ENCODE data around the gene PCNX1.
"Not testable (repeated sequence)": the region's sequence is repeated elsewhere in the genome, so short reads cannot be mapped to it uniquely, and the experiment has no call there.

The PCNX1 gene

GRCh38 chr14:71133296-71133695, 226.0 kb downstream of the PCNX1 start:
- no peak for FAIRE-seq

- FAIRE-seq = no peak
Measured at GRCh38 chr14:71135496-71135895, 228.2 kb downstream of the PCNX1 start.

DNA sequence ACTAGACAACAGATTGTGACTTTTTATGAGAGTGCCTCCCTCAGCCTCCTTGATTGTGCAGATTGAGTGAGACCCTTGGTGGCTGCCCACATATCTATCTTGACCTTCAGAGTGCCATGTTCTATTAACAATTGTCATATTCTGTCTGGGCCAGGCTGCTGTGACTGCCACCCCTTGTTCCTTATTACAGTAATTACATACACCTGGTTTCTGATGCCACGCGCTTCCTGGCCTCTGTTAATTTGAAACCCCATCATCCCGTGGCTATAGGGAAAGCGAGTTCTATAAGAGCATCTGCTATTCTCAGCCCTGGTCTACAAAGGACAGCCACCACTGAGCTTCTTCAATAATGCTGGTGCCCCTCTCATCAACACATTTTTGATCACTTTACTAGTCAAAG, 228.7 kb downstream of the PCNX1 start:
- no peak for FAIRE-seq

DNA sequence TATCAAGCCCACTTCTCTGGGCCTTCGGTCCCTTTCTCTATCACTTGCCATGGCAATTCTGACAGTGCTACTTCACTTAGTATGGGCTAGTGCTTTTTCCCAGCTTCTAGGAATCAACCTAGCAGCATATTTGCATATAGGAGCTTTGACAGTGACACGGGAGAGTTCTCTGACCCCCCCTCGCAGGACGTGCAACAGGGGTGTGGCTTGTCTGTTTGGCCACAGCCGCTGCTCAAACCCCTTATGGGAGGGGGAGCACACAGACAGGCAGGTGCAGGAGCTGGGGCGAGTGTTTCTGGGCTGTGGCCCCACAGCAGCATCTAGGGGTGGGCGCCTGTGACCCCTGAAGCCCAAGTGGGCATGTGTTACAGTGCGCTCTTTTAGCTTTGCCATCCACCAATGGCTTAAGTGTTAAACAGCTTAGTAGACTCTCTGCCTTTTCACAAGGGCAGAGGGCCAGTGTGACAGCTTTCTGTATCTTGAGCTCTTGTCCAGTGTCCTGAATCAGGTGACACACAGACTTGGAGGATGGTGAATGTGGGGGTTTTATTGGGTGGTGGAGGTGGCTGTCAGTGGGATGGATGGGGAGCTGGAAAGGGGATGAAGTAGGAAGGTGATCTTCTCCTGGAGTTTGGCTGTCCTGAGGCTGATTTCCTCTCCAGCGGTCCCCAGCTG, 229.3 kb downstream of the PCNX1 start:
- FAIRE-seq = no peak

GRCh38 chr14:71137536-71138447, 230.5 kb downstream of the PCNX1 start:
- FAIRE-seq = no peak

DNA sequence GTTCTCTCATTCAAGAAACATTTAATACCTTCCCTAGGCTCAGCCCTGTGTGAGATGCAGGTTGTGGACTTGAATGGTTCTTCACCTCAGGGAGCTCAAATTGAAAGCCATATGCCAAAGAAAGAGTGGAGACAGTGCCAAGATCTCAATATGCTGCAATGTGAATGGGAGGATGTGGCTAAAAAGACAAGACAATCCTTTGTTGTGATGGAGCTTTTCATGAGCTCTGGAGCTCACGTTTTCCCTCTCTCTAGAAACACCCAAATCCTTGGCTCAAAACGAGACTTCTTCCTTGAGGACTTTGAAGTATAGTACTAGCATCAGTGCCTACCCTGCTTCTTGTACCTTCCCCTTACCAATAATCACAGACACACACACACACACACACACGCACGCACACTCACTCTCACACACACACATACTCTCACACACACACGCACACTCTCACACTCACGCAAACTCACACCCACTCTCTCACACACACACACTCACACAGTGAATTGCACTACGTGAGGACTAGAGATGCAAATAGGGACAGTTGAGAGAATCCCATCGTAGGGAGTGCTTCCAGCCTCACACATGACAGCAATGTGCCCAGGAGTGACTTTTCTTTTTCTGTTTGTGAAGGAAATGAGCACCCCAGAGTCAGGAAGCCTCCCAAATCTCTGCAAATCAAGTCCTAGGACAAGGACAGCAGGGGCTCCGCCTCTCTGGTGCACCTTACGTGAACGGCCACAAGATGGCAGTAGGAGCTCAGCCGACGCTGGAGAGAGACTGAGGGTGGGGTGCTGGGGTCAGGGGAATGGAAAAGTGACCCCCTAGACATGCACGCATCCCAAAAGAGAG, 231.4 kb downstream of the PCNX1 start:
- no peak for FAIRE-seq

DNA sequence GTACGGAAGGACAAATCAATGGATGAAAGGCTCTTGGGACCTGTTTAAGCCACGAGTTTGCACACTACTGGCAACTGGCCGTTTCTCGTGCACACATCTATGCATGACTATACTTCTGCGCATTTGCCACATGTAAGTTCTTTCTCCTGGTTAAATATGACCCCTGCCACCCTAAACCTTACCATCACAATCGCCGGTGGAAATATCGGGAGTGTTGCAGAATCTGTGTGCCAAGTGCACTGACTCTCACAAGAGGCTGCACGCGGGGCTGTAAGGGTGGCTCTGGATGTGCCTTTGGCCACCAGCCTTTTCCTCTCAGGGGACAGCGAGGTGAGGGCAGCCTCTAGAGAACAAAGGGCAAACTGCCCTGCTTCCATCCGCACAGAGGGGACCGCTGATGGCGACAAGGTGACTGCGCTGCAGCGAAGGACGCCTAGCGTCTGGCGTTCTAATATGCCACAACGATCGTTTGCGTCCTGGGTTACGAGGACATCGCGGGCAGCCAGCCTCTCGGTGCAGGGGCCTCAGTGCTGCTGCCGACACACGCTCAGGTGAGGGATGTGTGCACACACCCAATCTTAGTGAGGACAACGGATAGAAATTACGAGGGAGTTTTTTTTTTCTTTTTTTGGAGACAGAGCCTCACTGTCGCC, 232.2 kb downstream of the PCNX1 start:
- FAIRE-seq = no peak

- FAIRE-seq = no peak
Measured at GRCh38 chr14:71140157-71140556, 232.9 kb downstream of the PCNX1 start.

- FAIRE-seq = no peak
Measured at GRCh38 chr14:71141701-71142374, 234.6 kb downstream of the PCNX1 start.

GRCh38 chr14:71142375-71143038, 235.2 kb downstream of the PCNX1 start:
- no peak for FAIRE-seq

DNA sequence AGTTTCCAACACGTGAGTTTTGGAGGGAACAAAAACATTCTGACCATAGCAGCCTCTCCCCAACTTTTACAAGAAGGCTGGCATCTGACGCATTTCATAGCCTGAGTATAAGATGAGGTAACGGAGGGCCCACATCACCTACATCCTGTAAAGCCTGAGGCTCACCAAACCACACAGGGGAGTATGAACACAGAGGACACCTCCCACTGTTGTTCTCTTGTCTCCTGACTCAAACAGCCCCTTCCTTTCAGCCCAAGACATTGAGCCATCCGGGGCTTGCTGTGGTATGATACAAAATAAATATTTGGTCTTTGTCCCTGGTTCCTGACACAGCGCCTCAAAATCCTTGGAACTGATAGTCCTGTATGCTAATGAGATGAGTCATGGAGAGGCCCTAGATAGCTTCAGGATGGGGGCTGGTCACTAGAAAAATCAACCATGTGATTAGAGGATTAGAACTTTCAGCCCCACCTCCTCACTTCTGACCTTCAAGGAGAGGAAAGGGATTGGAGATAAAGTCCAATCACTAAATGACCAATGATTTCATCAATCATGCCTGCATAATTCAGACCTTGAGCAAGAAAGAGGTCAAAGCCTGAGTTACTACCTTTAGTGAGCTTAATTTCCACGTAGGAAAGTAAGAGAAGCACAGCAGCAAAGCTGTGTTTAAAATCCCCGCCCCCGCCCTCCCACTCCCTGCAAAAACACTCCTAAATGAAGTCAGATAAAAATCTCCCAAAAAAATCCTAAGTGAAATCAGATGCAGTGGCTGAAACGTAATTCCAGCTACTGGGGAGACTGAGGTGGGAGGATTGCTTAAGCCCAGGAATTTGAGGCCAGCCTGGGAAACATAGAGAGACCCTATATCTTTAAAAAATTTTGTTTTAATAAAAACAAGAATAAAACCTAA, 236.4 kb downstream of the PCNX1 start:
- FAIRE-seq = no peak

DNA sequence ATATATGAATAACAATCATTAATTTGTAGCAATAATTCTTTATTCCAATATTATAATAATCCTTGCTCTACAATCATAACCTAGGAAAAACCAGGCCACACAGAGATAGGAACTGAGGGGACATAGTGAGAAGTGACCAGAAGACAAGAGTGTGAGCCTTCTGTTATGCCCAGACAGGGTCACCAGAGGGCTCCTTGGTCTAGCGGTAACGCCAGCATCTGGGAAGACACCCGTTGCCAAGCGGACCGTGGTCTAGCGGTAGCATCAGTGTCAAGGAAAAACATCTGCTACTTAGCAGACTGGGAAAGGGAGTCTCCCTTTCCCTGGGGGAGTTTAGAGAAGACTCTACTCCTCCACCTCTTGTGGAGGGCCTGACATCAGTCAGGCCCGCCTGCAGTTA, 240.1 kb downstream of the PCNX1 start:
- not testable (repeated sequence) for FAIRE-seq

GRCh38 chr14:71148627-71149026, 241.4 kb downstream of the PCNX1 start:
- FAIRE-seq = no peak

DNA sequence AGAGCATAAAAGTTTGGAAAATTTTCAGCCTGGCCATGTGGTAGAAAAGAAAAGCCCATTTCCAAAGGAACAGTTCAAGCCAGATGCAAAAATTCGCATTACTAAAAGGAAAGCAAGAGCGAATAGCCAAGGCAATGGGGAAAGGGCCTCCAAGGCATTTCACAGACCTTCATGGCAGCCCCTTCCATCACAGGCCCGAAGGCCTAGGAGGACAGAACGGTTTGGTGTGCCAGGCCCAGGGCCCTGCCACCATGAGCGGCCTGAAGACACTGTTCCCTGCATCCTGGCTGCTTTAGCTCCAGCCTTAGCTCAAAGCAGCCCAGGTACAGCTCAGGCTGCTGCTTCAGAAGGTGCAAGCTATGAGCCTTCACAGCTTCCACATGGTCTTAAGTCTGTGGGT, 243.5 kb downstream of the PCNX1 start:
- no peak for FAIRE-seq

- no peak for FAIRE-seq
Measured at GRCh38 chr14:71155743-71156142, 248.5 kb downstream of the PCNX1 start.

DNA sequence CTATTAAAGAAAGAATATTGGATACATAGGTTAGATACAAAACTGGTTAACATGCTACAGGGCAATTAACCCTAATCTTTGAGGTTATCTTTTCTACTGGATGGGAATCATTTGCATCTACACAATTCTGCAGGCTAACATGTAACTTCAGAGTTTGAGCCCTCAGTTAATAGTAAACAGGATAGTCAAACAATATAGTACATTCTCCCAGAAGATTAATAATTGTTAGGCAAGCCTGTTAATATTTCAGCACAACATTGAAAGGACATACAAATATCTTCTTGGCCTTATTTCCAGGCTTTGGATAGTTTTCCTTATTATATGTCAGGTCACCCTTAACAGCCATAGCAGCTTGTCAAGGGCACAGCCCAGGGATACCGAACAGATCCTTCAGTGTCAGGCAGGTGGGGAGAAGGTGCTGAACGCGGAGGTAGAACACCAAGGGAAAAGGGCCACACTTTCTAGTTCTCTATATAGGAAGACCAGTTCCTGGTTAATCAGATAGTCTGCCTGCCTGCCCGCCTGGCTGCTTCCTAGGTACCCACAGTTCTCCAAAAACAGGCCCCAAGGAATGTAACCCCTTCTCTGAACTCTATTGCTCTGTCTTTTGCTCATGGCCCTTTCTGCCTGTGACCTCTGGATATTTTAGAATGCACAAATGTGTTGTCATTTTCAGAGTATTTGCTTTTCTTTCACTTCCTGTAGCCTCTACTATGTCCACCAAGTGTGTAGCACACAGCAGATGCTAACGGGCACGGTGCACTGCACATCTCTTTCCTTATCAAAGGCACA, 256.0 kb downstream of the PCNX1 start:
- no peak for FAIRE-seq

DNA sequence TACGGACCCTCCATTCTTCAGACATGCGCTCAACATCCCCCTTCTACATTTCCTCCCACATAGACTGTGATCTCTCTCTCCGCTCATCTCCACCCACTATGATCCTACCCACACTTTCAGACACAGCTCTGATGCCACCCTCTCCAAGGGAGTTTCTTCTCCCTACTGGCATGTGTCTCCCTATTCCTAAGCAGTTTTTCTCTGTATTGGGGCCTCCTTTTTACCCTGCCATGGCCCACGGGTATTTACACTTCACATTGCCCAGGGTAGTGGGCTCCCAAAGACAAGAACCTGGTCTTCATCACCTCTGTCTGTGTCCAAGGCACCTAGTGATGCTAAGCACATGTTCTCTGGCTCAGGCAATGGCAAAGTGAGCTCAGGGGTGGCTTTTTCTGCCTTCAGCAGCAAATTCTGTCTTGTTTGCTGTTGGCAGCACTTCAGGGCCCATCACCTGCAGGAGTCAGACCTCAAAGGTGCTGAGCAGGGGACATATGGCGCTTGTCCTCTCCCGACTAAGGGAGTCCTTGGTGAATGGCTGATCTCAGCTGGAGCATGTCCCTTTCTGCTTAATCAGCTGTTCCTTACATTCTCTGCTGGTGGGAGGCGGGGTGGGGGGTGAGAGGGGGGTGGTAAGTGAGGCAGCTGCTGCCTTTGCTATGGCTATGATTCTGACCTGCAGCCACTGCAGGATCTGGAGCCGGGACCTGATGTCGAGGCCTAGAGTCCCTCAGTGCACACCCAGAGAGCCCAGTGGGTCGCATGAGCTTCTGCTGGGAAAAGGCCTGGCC, 256.8 kb downstream of the PCNX1 start:
- no peak for FAIRE-seq

Data from A204.1 (cell line).